HEK293 (cell line): ENCODE measurements around the gene MMRN2.
"Not testable (repeated sequence)": the region's sequence is repeated elsewhere in the genome, so short reads cannot be mapped to it uniquely, and the experiment has no call there.

ENCODE experiments used
- CTCF ChIA-PET: fragments of 350-600 bp; formaldehyde crosslinking; extraction: SDS; loops from one replicate; lab custom pipeline; 2021; ENCODE audit warnings: antibody characterized with exemption; lab: Yijun Ruan, JAX
- POLR2A ChIA-PET: fragments of 300-600 bp; formaldehyde crosslinking; extraction: SDS; loops from one replicate; lab custom pipeline; 2020; ENCODE audit warnings: antibody characterized with exemption, inconsistent platforms; lab: Yijun Ruan, JAX
- H3K27ac ChIP-seq: fragments of 200-500 bp; sonication (Bioruptor generic); 2 replicates; pipeline ENCODE4 v1.5.1; 2014; ENCODE audit warnings: low read depth, low read length, control low read depth, inconsistent platforms; ENCODE audit errors: extremely low read depth
- H3K36me3 ChIP-seq, 2 experiments: fragments of 200-500 bp in 1 of 2; sonication (Bioruptor generic) in 1 of 2; 1 replicate in 1 of 2; 2 replicates in 1 of 2; pipeline ENCODE4 v1.5.1; 2014 to 2017; ENCODE audit warnings: inconsistent platforms in 2 of 2, low read length in 2 of 2; ENCODE audit not compliant: control insufficient read depth in 2 of 2, insufficient read depth in 1 of 2
- H3K4me1 ChIP-seq: fragments of 200-500 bp; sonication (Bioruptor generic); 2 replicates; pipeline ENCODE4 v1.5.1; 2014; ENCODE audit warnings: mild to moderate bottlenecking, low read length, inconsistent platforms; ENCODE audit not compliant: control insufficient read depth, insufficient read depth
- H3K4me3 ChIP-seq: 2 replicates; pipeline ENCODE4 v1.5.1; 2011; ENCODE audit warnings: low read depth, mild to moderate bottlenecking, control low read depth, low read length, moderate library complexity
- H3K9me3 ChIP-seq: fragments of 200-500 bp; sonication (Bioruptor generic); 2 replicates; pipeline ENCODE4 v1.5.1; 2014; ENCODE audit warnings: low read depth, low read length, inconsistent platforms; ENCODE audit not compliant: control insufficient read depth, insufficient read depth
- CTCF ChIP-seq: fragments of 450-650 bp; formaldehyde crosslinking; IDR thresholded peaks from 2 replicates; pipeline ENCODE4 v1.5.1; 2016; ENCODE audit warnings: missing biosample characterization, missing genetic modification characterization
- GLIS2 ChIP-seq: fragments of 450-650 bp; formaldehyde crosslinking; IDR thresholded peaks from 2 replicates; pipeline ENCODE4 v1.5.1; 2016; ENCODE audit warnings: missing biosample characterization, missing genetic modification characterization
- KLF1 ChIP-seq: fragments of 450-650 bp; formaldehyde crosslinking; IDR thresholded peaks from 2 replicates; pipeline ENCODE4 v1.5.1; 2016; ENCODE audit warnings: missing biosample characterization, missing genetic modification characterization
- PRDM2 ChIP-seq: fragments of 450-650 bp; formaldehyde crosslinking; IDR thresholded peaks from 2 replicates; pipeline ENCODE4 v1.5.1; 2016; ENCODE audit warnings: missing biosample characterization, missing genetic modification characterization, borderline replicate concordance
- RBAK ChIP-seq: fragments of 450-650 bp; formaldehyde crosslinking; IDR thresholded peaks from 2 replicates; pipeline ENCODE4 v1.5.1; 2016; ENCODE audit warnings: missing biosample characterization, missing genetic modification characterization
- SETDB1 ChIP-seq: IDR thresholded peaks from one replicate; pipeline ENCODE4 v1.6.1; 2017; ENCODE audit warnings: mild to moderate bottlenecking, low read length, moderate library complexity, mixed read lengths; ENCODE audit not compliant: insufficient read length
- ZNF23 ChIP-seq: fragments of 450-650 bp; formaldehyde crosslinking; IDR thresholded peaks from 2 replicates; pipeline ENCODE4 v1.5.1; 2016; ENCODE audit warnings: missing biosample characterization, missing genetic modification characterization, borderline replicate concordance
- ZNF354C ChIP-seq: fragments of 450-650 bp; formaldehyde crosslinking; IDR thresholded peaks from 2 replicates; pipeline ENCODE4 v1.5.1; 2016; ENCODE audit warnings: missing biosample characterization, missing genetic modification characterization, low read depth, borderline replicate concordance
- ZNF416 ChIP-seq: fragments of 450-650 bp; formaldehyde crosslinking; IDR thresholded peaks from 2 replicates; pipeline ENCODE4 v1.5.1; 2016; ENCODE audit warnings: missing biosample characterization, missing genetic modification characterization
- ZNF518A ChIP-seq: fragments of 450-650 bp; formaldehyde crosslinking; conservative IDR thresholded peaks from 2 replicates; pipeline ENCODE4 v1.5.1; 2016; ENCODE audit warnings: low read depth, missing biosample characterization, missing genetic modification characterization
- ZNF555 ChIP-seq: fragments of 450-650 bp; formaldehyde crosslinking; conservative IDR thresholded peaks from 2 replicates; pipeline ENCODE4 v1.5.1; 2017; ENCODE audit warnings: missing biosample characterization, mild to moderate bottlenecking, missing genetic modification characterization, inconsistent platforms
- ZNF558 ChIP-seq: fragments of 450-650 bp; formaldehyde crosslinking; IDR thresholded peaks from 2 replicates; pipeline ENCODE4 v1.5.1; 2016; ENCODE audit warnings: missing biosample characterization, missing genetic modification characterization
- ZNF571 ChIP-seq: fragments of 450-650 bp; formaldehyde crosslinking; IDR thresholded peaks from 2 replicates; pipeline ENCODE4 v1.5.0; 2017; ENCODE audit warnings: missing biosample characterization, missing genetic modification characterization
- ZNF580 ChIP-seq: fragments of 450-650 bp; formaldehyde crosslinking; IDR thresholded peaks from 2 replicates; pipeline ENCODE4 v1.5.1; 2016; ENCODE audit warnings: missing biosample characterization, missing genetic modification characterization
- ZNF610 ChIP-seq: fragments of 450-650 bp; formaldehyde crosslinking; IDR thresholded peaks from 2 replicates; pipeline ENCODE4 v1.5.1; 2016; ENCODE audit warnings: missing biosample characterization, missing genetic modification characterization, borderline replicate concordance
- ZNF654 ChIP-seq: fragments of 450-650 bp; formaldehyde crosslinking; IDR thresholded peaks from 2 replicates; pipeline ENCODE4 v1.5.1; 2016; ENCODE audit warnings: low read depth, missing biosample characterization, missing genetic modification characterization
- ZNF768 ChIP-seq: fragments of 450-650 bp; formaldehyde crosslinking; IDR thresholded peaks from 2 replicates; pipeline ENCODE4 v1.5.1; 2018; ENCODE audit warnings: missing biosample characterization, mild to moderate bottlenecking, missing genetic modification characterization
- ZNF837 ChIP-seq: fragments of 450-650 bp; formaldehyde crosslinking; IDR thresholded peaks from 2 replicates; pipeline ENCODE4 v1.5.1; 2016; ENCODE audit warnings: missing biosample characterization, missing genetic modification characterization

Gene MMRN2

GRCh38 chr10:86957471-86958115, at the start of gene MMRN2:
Gene MMRN2, minus strand, starts transcription at chr10:86957615. Its CDS starts 74 bp downstream, at chr10:86957541.
- ChIA-PET POLR2A (no interaction called here), CTCF (interaction anchor here (1.3 to 3.8 kb wide), 2 partner anchors 20 to 269 kb away, joined by 4 to 21 read pairs; no protein-coding TSS in a partner anchor)
- H3K9me3 ChIP-seq = no peaks in the 10 kb centered on the region
- no peaks in the 10 kb centered on the region for H3K4me1 ChIP-seq
- H3K36me3 ChIP-seq = no peaks in the 10 kb centered on the region
- no peak within 1 kb of the TSS for H3K4me3 ChIP-seq
- no peak within 1 kb of the TSS for H3K27ac ChIP-seq
- no peak for TF ChIP-seq ZNF580 (tag by site-specific recombination)
- 0 out of 2 replicates have a peak, but pooled peaks have one; percentile 26 for TF ChIP-seq GLIS2

- H3K27ac ChIP-seq, H3K9me3 ChIP-seq, CTCF ChIA-PET, H3K4me3 ChIP-seq, H3K4me1 ChIP-seq, POLR2A ChIA-PET, H3K36me3 ChIP-seq: not testable (repeated sequence)
Observed at GRCh38 chr10:87007124-87007523, 49.7 kb upstream of the MMRN2 start.

- ChIA-PET CTCF (no interaction called here), POLR2A (no interaction called here)
- Histone ChIP-seq H3K4me1 (no peaks in the 10 kb centered on the region), H3K36me3 (no peaks in the 10 kb centered on the region), H3K9me3 (no peaks in the 10 kb centered on the region), H3K4me3 (no peak overlapping the region), H3K27ac (no peak overlapping the region)
- TF ChIP-seq ZNF354C (tag by site-specific recombination) (no peak), ZNF768 (tag by site-specific recombination) (no peak), ZNF571 (tag by site-specific recombination) (no peak), ZNF555 (tag by site-specific recombination) (no peak), ZNF654 (tag by site-specific recombination) (no peak), PRDM2 (tag by site-specific recombination) (no peak), RBAK (tag by site-specific recombination) (no peak), ZNF610 (tag by site-specific recombination) (no peak), ZNF416 (tag by site-specific recombination) (no peak), ZNF518A (tag by site-specific recombination) (no peak), ZNF837 (tag by site-specific recombination) (no peak), CTCF (tag by site-specific recombination) (no peak), SETDB1 (no peak), KLF1 (no peak), ZNF23 (no peak), ZNF558 (tag by site-specific recombination) (no peak)
Observed at GRCh38 chr10:87000491-87000890, 43.1 kb upstream of the MMRN2 start.
